Right atrium auricular region (tissue), 2 donors: ENCODE measurements around the gene DIAPH1. TPM values are rescaled to one million over a fixed set of nuclear protein-coding genes. Genes with fewer than 3 reads are reported as not detected.

Experiments
- DNase-seq: peaks from one replicate; pipeline ENCODE4 v3.0.0-alpha.2; 2019; ENCODE audit warnings: low spot score
- H3K27ac ChIP-seq, 2 donors: fragments of 200-600 bp; sonication (generic); 1 replicate in 1 of 2; 2 replicates in 1 of 2; pipeline ENCODE4 v1.5.1; 2016 to 2019
- H3K27me3 ChIP-seq, 2 donors: fragments of 200-600 bp; sonication (generic); one replicate each; pipeline versions ENCODE4 v1.5.1 to v1.6.0; 2017 to 2019
- H3K36me3 ChIP-seq: fragments of 200-600 bp; sonication (generic); one replicate; pipeline ENCODE4 v1.5.1; 2016
- H3K4me1 ChIP-seq, 2 donors: fragments of 200-600 bp; sonication (generic); one replicate each; pipeline versions ENCODE4 v1.5.1 to v1.6.0; 2017 to 2019
- H3K4me3 ChIP-seq, 2 donors: fragments of 200-600 bp; sonication (generic); 1 replicate in 1 of 2; 2 replicates in 1 of 2; pipeline ENCODE4 v1.5.1; 2017 to 2019; ENCODE audit warnings: mild to moderate bottlenecking in 1 of 2, moderate library complexity in 1 of 2
- H3K9me3 ChIP-seq, 2 donors: fragments of 200-600 bp; sonication (generic); one replicate each; pipeline ENCODE4 v1.5.1; 2019
- total RNA-seq, 2 donors: library from RNA; depleted of rRNA; stranded (reverse); fragments of >200 nt; gene quantifications; one replicate each; pipeline ENCODE4 v1.1.0, GENCODE V29; 2016
- TF ChIP-seq, protein P1 (sequence below), 2 donors: fragments of 200-600 bp; sonication (generic); IDR thresholded peaks; one replicate each; pipeline ENCODE4 v1.5.1; 2019; ENCODE audit warnings: antibody characterized with exemption in 2 of 2

DIAPH1 gene
- total RNA-seq, 2 donors from 2014 or later, result 18.7 to 82.7 TPM

DNA sequence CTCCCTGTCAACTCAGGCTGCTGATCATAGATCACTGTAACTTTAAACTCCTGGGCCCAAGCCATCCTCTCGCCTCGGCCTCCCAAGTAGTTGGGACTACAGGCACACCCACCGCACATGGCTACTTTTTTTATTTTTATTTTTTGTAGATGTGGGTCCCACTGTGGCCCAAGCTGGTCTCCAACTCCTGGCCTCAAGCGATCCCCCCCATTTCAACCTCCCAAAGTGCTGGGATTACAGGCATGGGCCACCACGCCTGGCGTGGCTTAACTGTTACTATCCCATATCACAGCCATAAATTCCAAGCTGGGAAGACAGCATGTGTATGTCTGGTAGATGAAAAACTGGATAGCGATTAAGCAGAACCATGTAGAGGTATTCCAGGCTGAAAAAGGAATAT is 16.8 kb upstream of the DIAPH1 start:
- Histone ChIP-seq H3K36me3 (peaks cover 6% of the 10 kb centered on the region), H3K27ac (no peak overlapping the region), H3K4me1 (peaks cover 0 to 35% of the 10 kb centered on the region in 2 donors), H3K27me3 (no peaks in the 10 kb centered on the region), H3K4me3 (peak overlapping the region; percentile 75 to 79), H3K9me3 (no peaks in the 10 kb centered on the region)
- TF ChIP-seq, protein P1, sequence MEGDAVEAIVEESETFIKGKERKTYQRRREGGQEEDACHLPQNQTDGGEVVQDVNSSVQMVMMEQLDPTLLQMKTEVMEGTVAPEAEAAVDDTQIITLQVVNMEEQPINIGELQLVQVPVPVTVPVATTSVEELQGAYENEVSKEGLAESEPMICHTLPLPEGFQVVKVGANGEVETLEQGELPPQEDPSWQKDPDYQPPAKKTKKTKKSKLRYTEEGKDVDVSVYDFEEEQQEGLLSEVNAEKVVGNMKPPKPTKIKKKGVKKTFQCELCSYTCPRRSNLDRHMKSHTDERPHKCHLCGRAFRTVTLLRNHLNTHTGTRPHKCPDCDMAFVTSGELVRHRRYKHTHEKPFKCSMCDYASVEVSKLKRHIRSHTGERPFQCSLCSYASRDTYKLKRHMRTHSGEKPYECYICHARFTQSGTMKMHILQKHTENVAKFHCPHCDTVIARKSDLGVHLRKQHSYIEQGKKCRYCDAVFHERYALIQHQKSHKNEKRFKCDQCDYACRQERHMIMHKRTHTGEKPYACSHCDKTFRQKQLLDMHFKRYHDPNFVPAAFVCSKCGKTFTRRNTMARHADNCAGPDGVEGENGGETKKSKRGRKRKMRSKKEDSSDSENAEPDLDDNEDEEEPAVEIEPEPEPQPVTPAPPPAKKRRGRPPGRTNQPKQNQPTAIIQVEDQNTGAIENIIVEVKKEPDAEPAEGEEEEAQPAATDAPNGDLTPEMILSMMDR (IDR thresholded peaks at IDR 0.05), result no peak
- no peak for DNase-seq

DNA sequence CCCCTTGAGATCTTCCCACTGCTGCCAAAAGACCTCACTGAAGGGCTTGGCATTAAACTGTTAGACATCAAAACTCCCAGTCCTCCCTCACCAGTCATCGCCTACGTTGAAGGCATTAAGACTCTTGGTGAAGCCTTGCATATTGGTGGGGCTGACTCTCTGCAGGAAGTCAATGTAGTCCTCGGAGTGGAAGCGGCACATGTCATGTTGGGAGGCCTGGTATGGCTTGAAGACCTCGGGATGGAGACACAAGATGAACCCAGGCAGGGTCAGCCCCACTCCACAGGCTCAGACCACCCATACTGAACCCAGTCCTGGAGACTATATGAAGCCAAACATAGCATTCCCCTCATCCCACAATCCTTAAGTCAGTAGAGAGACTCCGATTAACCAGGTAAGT is 15.9 kb upstream of the DIAPH1 start:
- H3K4me1 ChIP-seq, result peaks cover 0 to 35% of the 10 kb centered on the region in 2 donors
- no peak overlapping the region for H3K4me3 ChIP-seq
- H3K36me3 ChIP-seq, result peaks cover 11% of the 10 kb centered on the region
- no peak overlapping the region for H3K27ac ChIP-seq
- DNase-seq, result no peak
- TF ChIP-seq, protein P1 (IDR thresholded peaks at IDR 0.05), result no peak
- no peaks in the 10 kb centered on the region for H3K27me3 ChIP-seq
- H3K9me3 ChIP-seq, result no peaks in the 10 kb centered on the region

DNA sequence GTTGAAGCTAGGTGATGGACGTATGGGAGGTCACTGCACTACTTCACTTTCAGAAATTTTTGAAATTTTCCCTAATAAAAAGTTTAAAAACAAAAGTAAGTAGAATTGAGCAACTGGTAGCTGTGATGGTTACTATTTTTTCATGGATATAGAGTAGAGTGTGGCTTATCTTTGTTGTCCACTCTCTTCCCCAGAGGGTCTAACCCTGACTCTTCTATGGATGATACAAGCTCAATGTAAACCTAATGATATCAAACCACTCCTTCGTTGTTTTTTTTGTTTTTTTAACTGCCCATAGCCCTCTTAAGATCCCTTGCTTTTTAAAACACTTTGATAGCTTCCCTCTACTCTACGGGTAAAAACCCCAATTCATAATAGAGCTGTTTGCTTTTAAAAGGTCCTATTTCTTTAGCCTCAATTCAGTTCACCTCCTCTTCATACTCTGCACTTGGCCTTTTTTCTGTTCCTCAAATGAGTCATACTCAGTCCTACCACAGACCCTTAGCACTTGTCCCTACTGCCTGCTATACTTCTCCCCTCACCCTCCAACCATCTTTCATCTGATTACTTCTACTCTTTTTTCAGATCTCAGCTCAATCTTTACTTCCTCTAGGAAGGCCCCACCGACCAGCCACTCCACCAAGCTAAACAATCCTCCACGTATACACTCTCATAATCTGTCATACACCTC is 15.2 kb upstream of the DIAPH1 start:
- TF ChIP-seq, protein P1 (IDR thresholded peaks at IDR 0.05), result no peak
- no peak for DNase-seq
- Histone ChIP-seq H3K27ac (no peak overlapping the region), H3K27me3 (no peaks in the 10 kb centered on the region), H3K4me1 (peaks cover 0 to 35% of the 10 kb centered on the region in 2 donors), H3K9me3 (no peaks in the 10 kb centered on the region), H3K36me3 (peaks cover 18% of the 10 kb centered on the region), H3K4me3 (no peak overlapping the region)

DNA sequence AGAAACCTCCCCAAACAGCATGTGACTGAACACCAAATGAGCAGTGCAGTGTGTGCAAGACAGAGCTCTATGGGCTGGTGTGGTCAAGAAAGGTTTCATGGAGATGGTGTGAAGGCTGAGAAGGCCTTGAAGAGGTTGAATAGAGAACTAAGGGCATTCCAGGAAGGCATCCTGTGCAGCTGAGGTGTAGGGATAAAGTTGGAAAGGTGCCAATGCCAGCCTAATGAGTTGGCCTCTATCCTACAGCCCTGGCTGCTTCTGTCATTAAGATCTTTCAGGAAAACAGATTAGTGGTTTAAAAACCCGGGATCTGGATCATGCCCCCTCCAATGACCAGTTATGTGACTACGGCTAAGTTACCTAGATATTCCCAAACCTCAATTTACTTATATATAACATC is 13.8 kb upstream of the DIAPH1 start:
- no peak overlapping the region for H3K4me3 ChIP-seq
- no peak for DNase-seq
- H3K36me3 ChIP-seq, result peaks cover 32% of the 10 kb centered on the region
- TF ChIP-seq, protein P1 (IDR thresholded peaks at IDR 0.05), result no peak
- no peak overlapping the region for H3K27ac ChIP-seq
- no peaks in the 10 kb centered on the region for H3K9me3 ChIP-seq
- H3K27me3 ChIP-seq, result no peaks in the 10 kb centered on the region
- peaks cover 0 to 27% of the 10 kb centered on the region in 2 donors for H3K4me1 ChIP-seq

DNA sequence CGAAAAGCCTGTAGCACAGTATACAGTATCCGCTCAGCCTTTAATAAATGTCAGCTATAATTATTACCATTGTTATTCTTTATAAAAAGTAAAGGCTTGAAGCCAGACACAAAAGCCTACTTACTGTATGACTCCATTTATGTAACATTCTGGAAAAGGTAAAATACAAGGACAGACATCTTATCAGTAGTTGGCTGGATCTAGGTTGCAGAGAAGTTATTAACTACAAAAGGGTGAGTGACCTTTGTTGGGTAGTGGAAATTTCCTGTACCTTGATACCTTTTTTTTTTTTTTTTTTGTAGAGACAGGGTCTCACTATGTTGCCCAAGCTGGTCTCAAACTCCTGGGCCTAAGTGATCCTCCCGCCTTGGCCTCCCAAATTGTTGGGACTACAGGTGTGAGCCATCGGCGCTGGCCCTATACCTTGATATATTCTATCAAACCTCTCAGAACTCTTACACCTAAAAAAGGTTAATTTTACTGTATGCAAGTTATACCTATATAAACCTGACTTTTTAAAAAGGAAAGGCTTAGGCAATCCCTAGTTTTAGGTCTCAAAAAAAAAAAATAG is 11.9 kb upstream of the DIAPH1 start:
- TF ChIP-seq, protein P1 (IDR thresholded peaks at IDR 0.05), result no peak
- Histone ChIP-seq H3K27me3 (no peaks in the 10 kb centered on the region), H3K36me3 (peaks cover 51% of the 10 kb centered on the region)

More for the DNA sequence above, 11.9 kb upstream of the DIAPH1 start:
- Histone ChIP-seq H3K4me1 (peaks cover 0 to 15% of the 10 kb centered on the region in 2 donors), H3K4me3 (no peak overlapping the region), H3K9me3 (no peaks in the 10 kb centered on the region), H3K27ac (no peak overlapping the region)
- DNase-seq, result no peak
